CD14-positive monocyte (primary cell): ENCODE measurements around the gene ST3GAL3. TPM values are rescaled to one million over a fixed set of nuclear protein-coding genes. Genes with fewer than 3 reads are reported as not detected.

Experiments
- DNase-seq, 3 donors: peaks; one replicate each; pipeline ENCODE4 v3.0.0-alpha.2; 2011 to 2022
- H2AFZ ChIP-seq: 2 replicates; pipeline ENCODE4 v1.6.0; 2012; ENCODE audit warnings: mild to moderate bottlenecking, low read depth, low read length, inconsistent platforms; ENCODE audit not compliant: insufficient read depth, poor library complexity, severe bottlenecking
- H3K27ac ChIP-seq, 2 donors: 1 replicate in 1 of 2; 2 replicates in 1 of 2; pipeline ENCODE4 v1.5.1; 2012 to 2013; ENCODE audit warnings: low read length in 2 of 2, control low read depth in 1 of 2, inconsistent platforms in 1 of 2, low read depth in 1 of 2, mild to moderate bottlenecking in 1 of 2
- H3K27me3 ChIP-seq, 2 donors: one replicate each; pipeline versions ENCODE4 v1.6.0 to v1.6.1; 2011 to 2013; ENCODE audit warnings: low read length in 2 of 2; ENCODE audit not compliant: control insufficient read depth in 2 of 2, insufficient read depth in 2 of 2
- H3K36me3 ChIP-seq, 2 donors: replicated peaks in 1 of 2; 1 replicate in 1 of 2; 2 replicates in 1 of 2; pipeline versions ENCODE4 v1.5.1 to v1.6.1; 2012 to 2013; ENCODE audit warnings: low read length in 2 of 2, control low read depth in 1 of 2, inconsistent platforms in 1 of 2, mild to moderate bottlenecking in 1 of 2; ENCODE audit not compliant: insufficient read depth in 2 of 2, control insufficient read depth in 1 of 2
- H3K4me1 ChIP-seq, 2 donors: 1 replicate in 1 of 2; 2 replicates in 1 of 2; pipeline versions ENCODE4 v1.5.1 to v1.6.1; 2012 to 2013; ENCODE audit warnings: low read length in 2 of 2, control low read depth in 1 of 2, inconsistent platforms in 1 of 2, mild to moderate bottlenecking in 1 of 2, moderate library complexity in 1 of 2; ENCODE audit not compliant: insufficient read depth in 2 of 2, control insufficient read depth in 1 of 2
- H3K4me2 ChIP-seq: replicated peaks from 2 replicates; pipeline ENCODE3; 2012; ENCODE audit warnings: low read length, moderate library complexity, mild to moderate bottlenecking; ENCODE audit not compliant: poor library complexity, severe bottlenecking; ENCODE audit errors: extremely low read depth
- H3K4me3 ChIP-seq, 3 experiments: fragments of 200-600 bp in 1 of 3; sonication (generic) in 1 of 3; replicated peaks in 1 of 3; 1 replicate in 2 of 3; 2 replicates in 1 of 3; pipeline ENCODE4 v1.5.1; 2011 to 2013; ENCODE audit warnings: low read length in 3 of 3, mild to moderate bottlenecking in 3 of 3, control low read depth in 2 of 3, low read depth in 2 of 3, inconsistent platforms in 1 of 3, moderate library complexity in 1 of 3
- H3K79me2 ChIP-seq: 2 replicates; pipeline ENCODE4 v1.6.0; 2012; ENCODE audit warnings: mild to moderate bottlenecking, control low read depth, inconsistent platforms, low read length, moderate library complexity; ENCODE audit not compliant: insufficient read depth
- H3K9ac ChIP-seq: 2 replicates; pipeline ENCODE4 v1.6.0; 2017; ENCODE audit warnings: low read length, mild to moderate bottlenecking; ENCODE audit not compliant: insufficient read depth, poor library complexity, severe bottlenecking
- H3K9me3 ChIP-seq, 2 donors: replicated peaks in 1 of 2; 1 replicate in 1 of 2; 2 replicates in 1 of 2; pipeline versions ENCODE4 v1.5.1 to v1.6.1; 2012 to 2013; ENCODE audit warnings: low read length in 2 of 2, control low read depth in 1 of 2; ENCODE audit not compliant: control insufficient read depth in 1 of 2, insufficient read depth in 1 of 2
- H4K20me1 ChIP-seq: 2 replicates; pipeline ENCODE4 v1.6.0; 2012; ENCODE audit warnings: mild to moderate bottlenecking, low read length, control low read depth, moderate library complexity; ENCODE audit not compliant: insufficient read depth
- H3K27ac Mint-ChIP-seq, 7 donors: one replicate each; pipeline ENCODE4 v1.8.0; 2020; ENCODE audit warnings: mild to moderate bottlenecking in 7 of 7, mixed read lengths in 7 of 7, moderate library complexity in 6 of 7, inconsistent platforms in 2 of 7
- H3K27me3 Mint-ChIP-seq, 3 donors: one replicate each; pipeline ENCODE4 v1.8.0; 2021 to 2022; ENCODE audit warnings: low read depth in 3 of 3, mild to moderate bottlenecking in 3 of 3, mixed read lengths in 3 of 3, moderate library complexity in 3 of 3, inconsistent platforms in 1 of 3
- H3K36me3 Mint-ChIP-seq, 2 donors: one replicate each; pipeline ENCODE4 v1.8.0; 2020; ENCODE audit warnings: mixed read lengths in 2 of 2, inconsistent platforms in 1 of 2, mild to moderate bottlenecking in 1 of 2
- H3K4me1 Mint-ChIP-seq: one replicate; pipeline ENCODE4 v1.8.0; 2020; ENCODE audit warnings: mild to moderate bottlenecking, mixed read lengths
- H3K4me3 Mint-ChIP-seq, 2 donors: one replicate each; pipeline ENCODE4 v1.8.0; 2020; ENCODE audit warnings: mild to moderate bottlenecking in 2 of 2, mixed read lengths in 2 of 2, moderate library complexity in 1 of 2
- H3K9me3 Mint-ChIP-seq, 7 donors: one replicate each; pipeline ENCODE4 v1.8.0; 2020 to 2022; ENCODE audit warnings: mixed read lengths in 7 of 7, mild to moderate bottlenecking in 6 of 7, moderate library complexity in 6 of 7, inconsistent platforms in 2 of 7
- WGBS: methylation state at CpG from one replicate; pipeline ENCODE4 v1.1.5; 2013; ENCODE audit warnings: missing lambda C conversion rate; ENCODE audit not compliant: insufficient coverage; 5-methylcytosine and 5-hydroxymethylcytosine counted together
- intact Hi-C, 2 donors: fragments of 100-400 bp; cut with micrococcal nuclease; formaldehyde crosslinking; loops; one replicate each; pipeline versions ENCODE4 v1.15.0 to v1.15.1; 2023
- polyA plus RNA-seq, 3 donors: library from polyadenylated mRNA; depleted of rRNA in 1 of 3; unstranded in 2 of 3; stranded (reverse) in 1 of 3; fragments of 300-500 nt in 2 of 3; fragments of >200 nt in 1 of 3; fragmentation: Illumina TruSeq in 2 of 3; gene quantifications; 1 replicate in 2 of 3; 2 replicates in 1 of 3; pipeline ENCODE4 v1.2.3, GENCODE V29; 2012 to 2021
- TF ChIP-seq, protein P1 (sequence below): fragments of 200-600 bp; IDR thresholded peaks from one replicate; pipeline ENCODE4 v1.8.0; 2022; ENCODE audit warnings: antibody characterized with exemption, mild to moderate bottlenecking

Gene ST3GAL3
- polyA plus RNA-seq, 3 donors, result 1.6 to 4.5 (median 2.1) TPM

GRCh38 chr1:43841321-43842174 lies 134.2 kb downstream of the ST3GAL3 start:
- peaks cover 5 to 15% (median 11%) of the 10 kb centered on the region in 7 donors for H3K9me3 Mint-ChIP-seq
- H3K4me3 ChIP-seq, result no peak overlapping the region
- intact Hi-C loops, result no loop called here
- H3K79me2 ChIP-seq, result no peaks in the 10 kb centered on the region
- H3K4me3 Mint-ChIP-seq, result no peak overlapping the region
- H3K9ac ChIP-seq, result no peak overlapping the region
- no peak overlapping the region for H2AFZ ChIP-seq
- H3K4me1 ChIP-seq, result peaks cover 22 to 32% of the 10 kb centered on the region in 2 donors
- peaks cover 0 to 5% of the 10 kb centered on the region in 2 donors for H3K9me3 ChIP-seq
- H3K4me2 ChIP-seq, result no peak overlapping the region
- peaks cover 44% of the 10 kb centered on the region for H3K4me1 Mint-ChIP-seq
- WGBS, result no CpG with 5 or more reads among the region's 1 CpG
- peaks cover 23 to 31% of the 10 kb centered on the region in 2 donors for H3K36me3 Mint-ChIP-seq
- no peaks in the 10 kb centered on the region for H3K36me3 ChIP-seq
- TF ChIP-seq, protein P1, sequence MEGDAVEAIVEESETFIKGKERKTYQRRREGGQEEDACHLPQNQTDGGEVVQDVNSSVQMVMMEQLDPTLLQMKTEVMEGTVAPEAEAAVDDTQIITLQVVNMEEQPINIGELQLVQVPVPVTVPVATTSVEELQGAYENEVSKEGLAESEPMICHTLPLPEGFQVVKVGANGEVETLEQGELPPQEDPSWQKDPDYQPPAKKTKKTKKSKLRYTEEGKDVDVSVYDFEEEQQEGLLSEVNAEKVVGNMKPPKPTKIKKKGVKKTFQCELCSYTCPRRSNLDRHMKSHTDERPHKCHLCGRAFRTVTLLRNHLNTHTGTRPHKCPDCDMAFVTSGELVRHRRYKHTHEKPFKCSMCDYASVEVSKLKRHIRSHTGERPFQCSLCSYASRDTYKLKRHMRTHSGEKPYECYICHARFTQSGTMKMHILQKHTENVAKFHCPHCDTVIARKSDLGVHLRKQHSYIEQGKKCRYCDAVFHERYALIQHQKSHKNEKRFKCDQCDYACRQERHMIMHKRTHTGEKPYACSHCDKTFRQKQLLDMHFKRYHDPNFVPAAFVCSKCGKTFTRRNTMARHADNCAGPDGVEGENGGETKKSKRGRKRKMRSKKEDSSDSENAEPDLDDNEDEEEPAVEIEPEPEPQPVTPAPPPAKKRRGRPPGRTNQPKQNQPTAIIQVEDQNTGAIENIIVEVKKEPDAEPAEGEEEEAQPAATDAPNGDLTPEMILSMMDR, result no peak
- H3K27me3 Mint-ChIP-seq, result peaks cover 0 to 3% (median 3%) of the 10 kb centered on the region in 3 donors
- H3K27ac ChIP-seq, result no peak overlapping the region
- H4K20me1 ChIP-seq, result no peaks in the 10 kb centered on the region
- H3K27me3 ChIP-seq, result no peaks in the 10 kb centered on the region
- no peak for DNase-seq
- no peak overlapping the region for H3K27ac Mint-ChIP-seq

DNA sequence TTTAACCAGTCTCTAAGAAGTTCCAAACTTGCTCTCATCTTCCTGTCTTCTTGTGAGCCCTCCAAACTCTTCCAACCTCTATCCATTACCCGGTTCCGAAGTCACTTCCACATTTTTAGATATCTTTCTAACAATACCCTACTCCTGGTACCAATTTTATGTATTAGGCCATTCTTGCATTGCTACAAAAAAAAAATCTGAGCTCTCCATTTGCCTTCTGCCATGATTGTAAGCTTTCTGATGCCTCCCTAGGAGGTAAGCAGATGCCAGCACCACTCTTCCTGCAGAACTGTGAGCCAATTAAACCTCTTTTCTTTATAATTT lies 134.8 kb downstream of the ST3GAL3 start:
- Histone ChIP-seq H2AFZ (no peak overlapping the region), H3K79me2 (no peaks in the 10 kb centered on the region), H3K4me3 (no peak overlapping the region), H4K20me1 (no peaks in the 10 kb centered on the region), H3K27ac (no peak overlapping the region), H3K36me3 (no peaks in the 10 kb centered on the region), H3K9me3 (peaks cover 0 to 5% of the 10 kb centered on the region in 2 donors), H3K27me3 (no peaks in the 10 kb centered on the region), H3K9ac (no peak overlapping the region), H3K4me2 (no peak overlapping the region), H3K4me1 (peaks cover 20 to 32% of the 10 kb centered on the region in 2 donors)
- TF ChIP-seq, protein P1, result no peak
- H3K4me3 Mint-ChIP-seq, result no peak overlapping the region
- WGBS, result 100% methylated on average over 2 of the region's 2 CpGs
- intact Hi-C loops, result no loop called here
- H3K27ac Mint-ChIP-seq, result no peak overlapping the region
- peaks cover 0 to 3% (median 3%) of the 10 kb centered on the region in 3 donors for H3K27me3 Mint-ChIP-seq
- H3K4me1 Mint-ChIP-seq, result peaks cover 43% of the 10 kb centered on the region
- peaks cover 5 to 15% (median 11%) of the 10 kb centered on the region in 7 donors for H3K9me3 Mint-ChIP-seq
- no peak for DNase-seq
- H3K36me3 Mint-ChIP-seq, result peaks cover 23 to 31% of the 10 kb centered on the region in 2 donors
